Retina (tissue), 1 donor: ENCODE results near the gene LEPROT.

ENCODE experiments used
- DNase-seq: peaks from one replicate; pipeline ENCODE4 v3.0.0-alpha.2; 2016

LEPROT gene

GRCh38 chr1:65479554-65480204 lies 59.2 kb downstream of the LEPROT start:
- DNase-seq = no peak

- DNase-seq = no peak
Measured at GRCh38 chr1:65480684-65481405, 60.4 kb downstream of the LEPROT start.

GRCh38 chr1:65483993-65484754 lies 63.7 kb downstream of the LEPROT start:
- no peak for DNase-seq
